SK-N-SH treated with all-trans-retinoic acid at 6 μM for 48 hours (cell line): ENCODE measurements around the gene ZEB2.

Source experiments
- ARNTL ChIP-seq: fragments of 450-650 bp; formaldehyde crosslinking; IDR thresholded peaks from 2 replicates; pipeline ENCODE4 v1.5.0; 2020; ENCODE audit warnings: low read depth, mild to moderate bottlenecking, moderate library complexity, borderline replicate concordance
- BACH2 ChIP-seq: fragments of 250-450 bp; sonication (Bioruptor Pico); IDR thresholded peaks from 2 replicates; pipeline ENCODE4 v1.9.0; 2021; ENCODE audit warnings: mild to moderate bottlenecking, borderline replicate concordance
- ESRRG ChIP-seq: fragments of 250-450 bp; sonication (Bioruptor Pico); IDR thresholded peaks from 2 replicates; pipeline ENCODE4 v1.6.1; 2021; ENCODE audit warnings: mild to moderate bottlenecking
- ISL1 ChIP-seq: fragments of 250-450 bp; sonication (Bioruptor Pico); IDR thresholded peaks from 2 replicates; pipeline ENCODE4 v2.1.2; 2022; ENCODE audit warnings: mild to moderate bottlenecking, moderate library complexity
- OSR1 ChIP-seq: fragments of 250-450 bp; sonication (Bioruptor Pico); IDR thresholded peaks from 2 replicates; pipeline ENCODE4 v1.8.0; 2022; ENCODE audit warnings: moderate library complexity, mild to moderate bottlenecking, inconsistent platforms
- TCF4 ChIP-seq: fragments of 250-450 bp; sonication (Bioruptor Pico); IDR thresholded peaks from 2 replicates; pipeline ENCODE4 v1.8.0; 2021; ENCODE audit warnings: mild to moderate bottlenecking, moderate library complexity, borderline replicate concordance
- ZFP30 ChIP-seq: fragments of 450-650 bp; formaldehyde crosslinking; IDR thresholded peaks from 2 replicates; pipeline ENCODE4 v1.5.0; 2022; ENCODE audit warnings: mild to moderate bottlenecking, moderate library complexity
- TF ChIP-seq, protein P1 (sequence below): fragments of 250-450 bp; sonication (Bioruptor Pico); IDR thresholded peaks from 2 replicates; pipeline ENCODE4 v1.5.0; 2020; ENCODE audit warnings: mild to moderate bottlenecking, moderate library complexity
- TF ChIP-seq, protein P2 (sequence below): fragments of 250-450 bp; sonication (Bioruptor Pico); IDR thresholded peaks from 2 replicates; pipeline ENCODE4 v1.5.1; 2020; ENCODE audit warnings: low read depth, mild to moderate bottlenecking, moderate library complexity
- TF ChIP-seq, protein P3 (sequence below): fragments of 250-450 bp; sonication (Bioruptor Pico); IDR thresholded peaks from 2 replicates; pipeline ENCODE4 v1.8.0; 2020; ENCODE audit warnings: mild to moderate bottlenecking, moderate library complexity, borderline replicate concordance
- TF ChIP-seq, protein P4 (sequence below): fragments of 250-450 bp; sonication (Bioruptor Pico); IDR thresholded peaks from 2 replicates; pipeline ENCODE4 v1.8.0; 2021; ENCODE audit warnings: low read depth, mild to moderate bottlenecking, moderate library complexity, borderline replicate concordance

DNA sequence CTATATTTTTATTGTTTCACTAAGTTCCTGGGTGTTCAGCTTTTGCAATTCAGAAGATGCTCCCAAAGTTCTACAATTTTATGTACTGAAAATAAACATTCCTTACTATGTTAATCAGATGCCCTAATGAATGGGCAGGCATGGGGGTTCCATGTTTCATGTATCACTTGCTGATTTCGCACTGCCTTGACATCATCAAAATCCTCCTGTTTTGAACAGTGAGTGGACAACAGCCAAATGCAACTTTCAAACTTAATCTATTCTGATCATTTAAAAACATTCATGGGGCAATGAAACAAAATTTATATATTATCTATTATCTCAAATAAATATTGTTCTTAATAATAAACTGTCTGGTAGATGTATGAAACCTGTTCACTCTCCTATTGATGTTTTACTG is 43.2 kb downstream of the ZEB2 start:
- TF ChIP-seq ESRRG (CRISPR knock-in tag) (no peak), ZFP30 (CRISPR knock-in tag) (no peak), BACH2 (CRISPR knock-in tag) (no peak), OSR1 (no peak), ARNTL (no peak), TCF4 (CRISPR knock-in tag) (no peak), ISL1 (CRISPR knock-in tag) (no peak)
- TF ChIP-seq, protein P1, sequence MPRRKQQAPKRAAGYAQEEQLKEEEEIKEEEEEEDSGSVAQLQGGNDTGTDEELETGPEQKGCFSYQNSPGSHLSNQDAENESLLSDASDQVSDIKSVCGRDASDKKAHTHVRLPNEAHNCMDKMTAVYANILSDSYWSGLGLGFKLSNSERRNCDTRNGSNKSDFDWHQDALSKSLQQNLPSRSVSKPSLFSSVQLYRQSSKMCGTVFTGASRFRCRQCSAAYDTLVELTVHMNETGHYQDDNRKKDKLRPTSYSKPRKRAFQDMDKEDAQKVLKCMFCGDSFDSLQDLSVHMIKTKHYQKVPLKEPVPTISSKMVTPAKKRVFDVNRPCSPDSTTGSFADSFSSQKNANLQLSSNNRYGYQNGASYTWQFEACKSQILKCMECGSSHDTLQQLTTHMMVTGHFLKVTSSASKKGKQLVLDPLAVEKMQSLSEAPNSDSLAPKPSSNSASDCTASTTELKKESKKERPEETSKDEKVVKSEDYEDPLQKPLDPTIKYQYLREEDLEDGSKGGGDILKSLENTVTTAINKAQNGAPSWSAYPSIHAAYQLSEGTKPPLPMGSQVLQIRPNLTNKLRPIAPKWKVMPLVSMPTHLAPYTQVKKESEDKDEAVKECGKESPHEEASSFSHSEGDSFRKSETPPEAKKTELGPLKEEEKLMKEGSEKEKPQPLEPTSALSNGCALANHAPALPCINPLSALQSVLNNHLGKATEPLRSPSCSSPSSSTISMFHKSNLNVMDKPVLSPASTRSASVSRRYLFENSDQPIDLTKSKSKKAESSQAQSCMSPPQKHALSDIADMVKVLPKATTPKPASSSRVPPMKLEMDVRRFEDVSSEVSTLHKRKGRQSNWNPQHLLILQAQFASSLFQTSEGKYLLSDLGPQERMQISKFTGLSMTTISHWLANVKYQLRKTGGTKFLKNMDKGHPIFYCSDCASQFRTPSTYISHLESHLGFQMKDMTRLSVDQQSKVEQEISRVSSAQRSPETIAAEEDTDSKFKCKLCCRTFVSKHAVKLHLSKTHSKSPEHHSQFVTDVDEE (CRISPR knock-in tag): no peak
- TF ChIP-seq, protein P2, sequence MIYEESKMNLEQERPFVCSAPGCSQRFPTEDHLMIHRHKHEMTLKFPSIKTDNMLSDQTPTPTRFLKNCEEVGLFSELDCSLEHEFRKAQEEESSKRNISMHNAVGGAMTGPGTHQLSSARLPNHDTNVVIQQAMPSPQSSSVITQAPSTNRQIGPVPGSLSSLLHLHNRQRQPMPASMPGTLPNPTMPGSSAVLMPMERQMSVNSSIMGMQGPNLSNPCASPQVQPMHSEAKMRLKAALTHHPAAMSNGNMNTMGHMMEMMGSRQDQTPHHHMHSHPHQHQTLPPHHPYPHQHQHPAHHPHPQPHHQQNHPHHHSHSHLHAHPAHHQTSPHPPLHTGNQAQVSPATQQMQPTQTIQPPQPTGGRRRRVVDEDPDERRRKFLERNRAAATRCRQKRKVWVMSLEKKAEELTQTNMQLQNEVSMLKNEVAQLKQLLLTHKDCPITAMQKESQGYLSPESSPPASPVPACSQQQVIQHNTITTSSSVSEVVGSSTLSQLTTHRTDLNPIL: no peak
- TF ChIP-seq, protein P3, sequence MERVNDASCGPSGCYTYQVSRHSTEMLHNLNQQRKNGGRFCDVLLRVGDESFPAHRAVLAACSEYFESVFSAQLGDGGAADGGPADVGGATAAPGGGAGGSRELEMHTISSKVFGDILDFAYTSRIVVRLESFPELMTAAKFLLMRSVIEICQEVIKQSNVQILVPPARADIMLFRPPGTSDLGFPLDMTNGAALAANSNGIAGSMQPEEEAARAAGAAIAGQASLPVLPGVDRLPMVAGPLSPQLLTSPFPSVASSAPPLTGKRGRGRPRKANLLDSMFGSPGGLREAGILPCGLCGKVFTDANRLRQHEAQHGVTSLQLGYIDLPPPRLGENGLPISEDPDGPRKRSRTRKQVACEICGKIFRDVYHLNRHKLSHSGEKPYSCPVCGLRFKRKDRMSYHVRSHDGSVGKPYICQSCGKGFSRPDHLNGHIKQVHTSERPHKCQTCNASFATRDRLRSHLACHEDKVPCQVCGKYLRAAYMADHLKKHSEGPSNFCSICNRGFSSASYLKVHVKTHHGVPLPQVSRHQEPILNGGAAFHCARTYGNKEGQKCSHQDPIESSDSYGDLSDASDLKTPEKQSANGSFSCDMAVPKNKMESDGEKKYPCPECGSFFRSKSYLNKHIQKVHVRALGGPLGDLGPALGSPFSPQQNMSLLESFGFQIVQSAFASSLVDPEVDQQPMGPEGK: no peak
- TF ChIP-seq, protein P4, sequence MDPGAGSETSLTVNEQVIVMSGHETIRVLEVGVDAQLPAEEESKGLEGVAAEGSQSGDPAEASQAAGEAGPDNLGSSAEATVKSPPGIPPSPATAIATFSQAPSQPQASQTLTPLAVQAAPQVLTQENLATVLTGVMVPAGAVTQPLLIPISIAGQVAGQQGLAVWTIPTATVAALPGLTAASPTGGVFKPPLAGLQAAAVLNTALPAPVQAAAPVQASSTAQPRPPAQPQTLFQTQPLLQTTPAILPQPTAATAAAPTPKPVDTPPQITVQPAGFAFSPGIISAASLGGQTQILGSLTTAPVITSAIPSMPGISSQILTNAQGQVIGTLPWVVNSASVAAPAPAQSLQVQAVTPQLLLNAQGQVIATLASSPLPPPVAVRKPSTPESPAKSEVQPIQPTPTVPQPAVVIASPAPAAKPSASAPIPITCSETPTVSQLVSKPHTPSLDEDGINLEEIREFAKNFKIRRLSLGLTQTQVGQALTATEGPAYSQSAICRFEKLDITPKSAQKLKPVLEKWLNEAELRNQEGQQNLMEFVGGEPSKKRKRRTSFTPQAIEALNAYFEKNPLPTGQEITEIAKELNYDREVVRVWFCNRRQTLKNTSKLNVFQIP (CRISPR knock-in tag): no peak
